ENCODE results near the gene SLC35F3.

DNA sequence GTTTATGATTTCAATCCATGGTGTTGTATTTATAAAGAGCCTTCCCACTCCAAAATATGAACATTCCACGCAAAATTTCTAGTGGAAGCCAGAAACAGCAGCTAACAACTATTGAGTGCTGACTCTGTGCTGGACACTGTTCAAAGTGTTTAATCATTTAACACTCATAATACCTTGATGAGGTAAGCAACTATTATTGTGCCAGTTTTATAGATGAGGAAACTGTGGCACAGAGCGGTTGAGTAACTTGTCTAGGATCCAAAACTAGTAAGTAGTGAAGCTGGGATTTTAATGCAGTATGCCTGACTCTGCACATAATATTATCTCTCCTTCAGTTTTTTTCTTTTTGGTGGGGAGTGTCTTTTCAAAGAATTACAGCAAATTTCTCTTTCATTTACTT lies 228.3 kb downstream of the SLC35F3 start:
- TF ChIP-seq, protein P1, sequence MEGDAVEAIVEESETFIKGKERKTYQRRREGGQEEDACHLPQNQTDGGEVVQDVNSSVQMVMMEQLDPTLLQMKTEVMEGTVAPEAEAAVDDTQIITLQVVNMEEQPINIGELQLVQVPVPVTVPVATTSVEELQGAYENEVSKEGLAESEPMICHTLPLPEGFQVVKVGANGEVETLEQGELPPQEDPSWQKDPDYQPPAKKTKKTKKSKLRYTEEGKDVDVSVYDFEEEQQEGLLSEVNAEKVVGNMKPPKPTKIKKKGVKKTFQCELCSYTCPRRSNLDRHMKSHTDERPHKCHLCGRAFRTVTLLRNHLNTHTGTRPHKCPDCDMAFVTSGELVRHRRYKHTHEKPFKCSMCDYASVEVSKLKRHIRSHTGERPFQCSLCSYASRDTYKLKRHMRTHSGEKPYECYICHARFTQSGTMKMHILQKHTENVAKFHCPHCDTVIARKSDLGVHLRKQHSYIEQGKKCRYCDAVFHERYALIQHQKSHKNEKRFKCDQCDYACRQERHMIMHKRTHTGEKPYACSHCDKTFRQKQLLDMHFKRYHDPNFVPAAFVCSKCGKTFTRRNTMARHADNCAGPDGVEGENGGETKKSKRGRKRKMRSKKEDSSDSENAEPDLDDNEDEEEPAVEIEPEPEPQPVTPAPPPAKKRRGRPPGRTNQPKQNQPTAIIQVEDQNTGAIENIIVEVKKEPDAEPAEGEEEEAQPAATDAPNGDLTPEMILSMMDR (IDR thresholded peaks at IDR 0.05; ENCODE audit: low read depth, low read length, poor library complexity, severe bottlenecking): no peak
- no peak for TF ChIP-seq EZH2phosphoT487 (IDR thresholded peaks at IDR 0.05; ENCODE audit: borderline replicate concordance, low read length)
